NCI-H446 treated with DMSO at 0.1 percent for 48 hours (cell line): ENCODE measurements around the gene KRT84.
"Not testable (repeated sequence)": the region's sequence is repeated elsewhere in the genome, so short reads cannot be mapped to it uniquely, and the experiment has no call there.

Experiments used
- DNase-seq: peaks from one replicate; lab custom pipeline; 2025; lab: John Stamatoyannopoulos, UW

KRT84 gene

GRCh38 chr12:52360106-52360662 is 25.3 kb downstream of the KRT84 start:
- no peak for DNase-seq

GRCh38 chr12:52359621-52360061 is 25.8 kb downstream of the KRT84 start:
- DNase-seq = no peak

GRCh38 chr12:52358575-52359350 is 26.7 kb downstream of the KRT84 start:
- DNase-seq = no peak

GRCh38 chr12:52356762-52357580 is 28.5 kb downstream of the KRT84 start:
- DNase-seq = no peak

- no peak for DNase-seq
These were observed 29.3 kb downstream of the KRT84 start for GRCh38 chr12:52356031-52356761.

- DNase-seq = no peak
These were observed 30.3 kb downstream of the KRT84 start for GRCh38 chr12:52355176-52355575.

- peak; percentile 38 for DNase-seq
These were observed 31.3 kb downstream of the KRT84 start for GRCh38 chr12:52354200-52354599.

GRCh38 chr12:52353766-52354165 is 31.7 kb downstream of the KRT84 start:
- no peak for DNase-seq

GRCh38 chr12:52352951-52353350 is 32.5 kb downstream of the KRT84 start:
- no peak for DNase-seq

GRCh38 chr12:52351196-52352059 is 34.0 kb downstream of the KRT84 start:
- DNase-seq = peak; percentile 44

- DNase-seq = no peak
These were observed 34.7 kb downstream of the KRT84 start for GRCh38 chr12:52350786-52351185.

GRCh38 chr12:52350021-52350620 is 35.3 kb downstream of the KRT84 start:
- DNase-seq = no peak

GRCh38 chr12:52349196-52349595 is 36.3 kb downstream of the KRT84 start:
- no peak for DNase-seq

GRCh38 chr12:52347551-52348510 is 37.6 kb downstream of the KRT84 start:
- no peak for DNase-seq

- no peak for DNase-seq
These were observed 38.4 kb downstream of the KRT84 start for GRCh38 chr12:52347016-52347415.

GRCh38 chr12:52346593-52346992 is 38.9 kb downstream of the KRT84 start:
- DNase-seq = no peak

- not testable (repeated sequence) for DNase-seq
These were observed 40.4 kb downstream of the KRT84 start for GRCh38 chr12:52345041-52345440.

- no peak for DNase-seq
These were observed 41.3 kb downstream of the KRT84 start for GRCh38 chr12:52344111-52344510.

- DNase-seq = no peak
These were observed 41.9 kb downstream of the KRT84 start for GRCh38 chr12:52343550-52343949.
